Measurements from ENCODE around the gene CSH1.
"Not testable (repeated sequence)": the region's sequence is repeated elsewhere in the genome, so short reads cannot be mapped to it uniquely, and the experiment has no call there.

Gene CSH1

DNA sequence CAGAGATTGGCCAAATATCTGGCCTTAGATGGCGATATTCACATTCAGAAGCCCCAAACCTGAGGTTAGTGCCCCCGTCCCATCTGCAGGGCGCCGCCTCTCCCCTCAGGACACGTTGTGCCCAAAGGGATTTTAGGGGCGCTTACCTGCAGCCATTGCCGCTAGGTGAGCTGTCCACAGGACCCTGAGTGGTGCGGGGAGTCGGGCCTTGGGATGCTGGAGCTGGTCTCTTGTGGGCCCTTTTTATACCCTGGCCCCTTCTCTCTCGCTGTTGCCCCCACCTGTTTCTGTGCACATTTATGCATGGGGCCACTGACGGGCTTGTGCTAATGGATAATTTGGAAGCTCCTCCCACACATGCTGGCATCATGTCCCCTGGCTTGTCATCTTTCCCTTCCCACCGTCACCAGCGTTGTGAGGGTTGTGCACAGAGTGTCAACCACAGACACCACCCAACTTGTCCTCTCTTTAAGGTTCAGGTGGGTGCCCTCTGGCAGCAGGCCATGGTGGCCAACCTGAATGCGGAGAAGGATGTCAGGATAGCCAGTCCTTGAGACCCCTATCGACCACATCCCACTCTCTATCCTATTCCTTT, 14.8 kb upstream of the CSH1 start, which contains the start of gene CSHL1:
Gene CSHL1 (minus strand): TSS at position 218 of the 595 bp plus-strand sequence. CDS start 62 bp downstream, at position 156.
- DNase-seq (no peak), ATAC-seq (ENCODE audit: insufficient read depth, low read depth) (no peak)
- TF ChIP-seq EZH2 (IDR thresholded peaks at IDR 0.05; ENCODE audit: borderline replicate concordance, low read depth, low read length, severe bottlenecking): no peak
- TF ChIP-seq, protein P1, sequence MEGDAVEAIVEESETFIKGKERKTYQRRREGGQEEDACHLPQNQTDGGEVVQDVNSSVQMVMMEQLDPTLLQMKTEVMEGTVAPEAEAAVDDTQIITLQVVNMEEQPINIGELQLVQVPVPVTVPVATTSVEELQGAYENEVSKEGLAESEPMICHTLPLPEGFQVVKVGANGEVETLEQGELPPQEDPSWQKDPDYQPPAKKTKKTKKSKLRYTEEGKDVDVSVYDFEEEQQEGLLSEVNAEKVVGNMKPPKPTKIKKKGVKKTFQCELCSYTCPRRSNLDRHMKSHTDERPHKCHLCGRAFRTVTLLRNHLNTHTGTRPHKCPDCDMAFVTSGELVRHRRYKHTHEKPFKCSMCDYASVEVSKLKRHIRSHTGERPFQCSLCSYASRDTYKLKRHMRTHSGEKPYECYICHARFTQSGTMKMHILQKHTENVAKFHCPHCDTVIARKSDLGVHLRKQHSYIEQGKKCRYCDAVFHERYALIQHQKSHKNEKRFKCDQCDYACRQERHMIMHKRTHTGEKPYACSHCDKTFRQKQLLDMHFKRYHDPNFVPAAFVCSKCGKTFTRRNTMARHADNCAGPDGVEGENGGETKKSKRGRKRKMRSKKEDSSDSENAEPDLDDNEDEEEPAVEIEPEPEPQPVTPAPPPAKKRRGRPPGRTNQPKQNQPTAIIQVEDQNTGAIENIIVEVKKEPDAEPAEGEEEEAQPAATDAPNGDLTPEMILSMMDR (IDR thresholded peaks at IDR 0.05; ENCODE audit: borderline replicate concordance, extremely low read depth, low read length, poor library complexity, severe bottlenecking): no peak
- no peaks in the 10 kb centered on the region for H3K4me1 ChIP-seq (ENCODE audit: insufficient read depth, low read length)
- no peaks in the 10 kb centered on the region for H3K36me3 ChIP-seq (ENCODE audit: insufficient read depth, low read length)
- H3K79me2 ChIP-seq (ENCODE audit: insufficient read depth, low read length): no peaks in the 10 kb centered on the region
- H3K27ac ChIP-seq (ENCODE audit: low read length): no peak within 1 kb of the TSS
- no peaks in the 10 kb centered on the region for H3K9me3 ChIP-seq (ENCODE audit: insufficient read depth, low read length, severe bottlenecking)
- H3K9ac ChIP-seq (ENCODE audit: low read depth, low read length): no peak within 1 kb of the TSS
- H2AFZ ChIP-seq (ENCODE audit: low read depth, low read length): no peak within 1 kb of the TSS
- H3K4me2 ChIP-seq (ENCODE audit: insufficient read depth, low read length): no peak within 1 kb of the TSS
- no peaks in the 10 kb centered on the region for H3K27me3 ChIP-seq (ENCODE audit: insufficient read depth, low read length, poor library complexity)
- H3K4me3 ChIP-seq (ENCODE audit: low read depth in 1 of 2, low read length in 2 of 2): no peak within 1 kb of the TSS
- H4K20me1 ChIP-seq (ENCODE audit: insufficient read depth, low read length): no peaks in the 10 kb centered on the region

DNA sequence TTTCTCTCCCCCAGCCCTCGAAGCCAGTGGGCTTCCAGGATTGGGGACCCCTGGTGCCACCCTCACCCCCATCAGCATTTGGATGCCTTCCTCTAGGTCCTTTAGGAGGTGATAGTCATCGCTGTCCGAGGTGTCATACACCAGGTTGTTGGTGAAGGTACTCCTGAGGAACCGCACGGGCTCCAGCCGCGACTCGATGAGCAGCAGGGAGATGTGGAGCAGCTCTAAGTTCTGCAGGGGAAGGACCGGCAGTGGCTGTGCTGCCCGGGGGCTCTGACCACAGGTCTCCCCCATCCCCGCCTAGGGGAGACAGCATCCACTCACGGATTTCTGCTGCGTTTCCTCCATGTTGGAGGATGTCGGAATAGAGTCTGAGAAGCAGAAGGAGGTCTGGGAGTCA, 13.7 kb upstream of the CSH1 start:
- Histone ChIP-seq H3K27me3 (ENCODE audit: insufficient read depth, low read length, poor library complexity) (no peaks in the 10 kb centered on the region), H3K9me3 (ENCODE audit: insufficient read depth, low read length, severe bottlenecking) (no peaks in the 10 kb centered on the region), H2AFZ (ENCODE audit: low read depth, low read length) (no peak overlapping the region), H3K9ac (ENCODE audit: low read depth, low read length) (no peak overlapping the region), H3K79me2 (ENCODE audit: insufficient read depth, low read length) (no peaks in the 10 kb centered on the region), H3K36me3 (ENCODE audit: insufficient read depth, low read length) (no peaks in the 10 kb centered on the region), H4K20me1 (ENCODE audit: insufficient read depth, low read length) (no peaks in the 10 kb centered on the region), H3K4me1 (ENCODE audit: insufficient read depth, low read length) (no peaks in the 10 kb centered on the region), H3K4me2 (ENCODE audit: insufficient read depth, low read length) (no peak overlapping the region), H3K27ac (ENCODE audit: low read length) (no peak overlapping the region), H3K4me3 (ENCODE audit: low read depth in 1 of 2, low read length in 2 of 2) (no peak overlapping the region)
- ATAC-seq (ENCODE audit: insufficient read depth, low read depth) (no peak), DNase-seq (no peak)
- TF ChIP-seq, protein P1 (IDR thresholded peaks at IDR 0.05; ENCODE audit: borderline replicate concordance, extremely low read depth, low read length, poor library complexity, severe bottlenecking): no peak
- TF ChIP-seq EZH2 (IDR thresholded peaks at IDR 0.05; ENCODE audit: borderline replicate concordance, low read depth, low read length, severe bottlenecking): no peak

DNA sequence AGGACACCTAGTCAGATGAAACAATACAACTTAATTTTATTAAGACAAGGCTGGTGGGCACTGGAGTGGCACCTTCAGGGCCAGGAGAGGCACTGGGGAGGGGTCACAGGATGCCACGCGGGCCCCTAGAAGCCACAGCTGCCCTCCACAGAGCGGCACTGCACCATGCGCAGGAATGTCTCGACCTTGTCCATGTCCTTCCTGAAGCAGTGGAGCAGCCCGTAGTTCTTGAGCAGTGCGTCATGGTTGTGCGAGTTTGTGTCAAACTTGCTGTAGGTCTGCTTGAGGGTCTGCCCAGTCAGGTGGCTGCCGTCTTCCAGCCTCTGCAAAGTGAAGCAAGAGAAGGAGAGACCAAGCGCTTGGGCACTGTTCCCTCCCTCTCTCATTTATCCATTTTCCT, 13.2 kb upstream of the CSH1 start:
- H4K20me1 ChIP-seq (ENCODE audit: insufficient read depth, low read length); ATAC-seq (ENCODE audit: insufficient read depth, low read depth): not testable (repeated sequence)

DNA sequence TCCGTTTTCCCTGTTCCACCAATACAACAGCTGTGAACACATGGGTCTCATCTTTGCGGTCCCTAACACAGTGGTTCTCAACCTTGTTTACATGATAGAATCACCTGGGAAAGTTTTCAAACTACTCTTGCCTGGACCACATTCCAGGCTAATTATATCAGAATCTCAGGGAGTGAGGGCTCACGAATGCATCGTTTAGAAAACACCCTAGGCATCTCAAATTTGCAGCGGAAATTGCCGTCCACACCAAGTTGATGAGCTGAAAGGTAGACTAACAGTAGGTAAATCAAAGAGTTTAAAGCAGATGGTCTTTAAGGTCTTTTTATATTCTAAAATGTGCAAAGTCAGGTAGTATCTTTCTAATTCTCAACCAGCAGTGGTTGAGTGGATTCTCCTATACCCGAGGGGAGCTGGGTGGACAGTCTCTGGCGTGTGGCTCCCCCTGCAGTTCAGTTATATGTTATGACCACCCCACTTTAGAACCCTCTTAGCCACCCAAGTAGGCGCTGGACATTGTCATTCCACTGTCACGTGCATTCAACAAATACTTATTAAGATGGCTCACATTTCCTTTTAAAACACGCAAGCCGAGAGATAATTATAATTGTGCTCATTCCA, 10.9 kb upstream of the CSH1 start:
- H3K4me3 ChIP-seq (ENCODE audit: low read depth in 1 of 2, low read length in 2 of 2); H3K27me3 ChIP-seq (ENCODE audit: insufficient read depth, low read length, poor library complexity); H3K27ac ChIP-seq (ENCODE audit: low read length); H3K9me3 ChIP-seq (ENCODE audit: insufficient read depth, low read length, severe bottlenecking); H3K79me2 ChIP-seq (ENCODE audit: insufficient read depth, low read length); DNase-seq; H4K20me1 ChIP-seq (ENCODE audit: insufficient read depth, low read length); H2AFZ ChIP-seq (ENCODE audit: low read depth, low read length); H3K4me1 ChIP-seq (ENCODE audit: insufficient read depth, low read length); H3K4me2 ChIP-seq (ENCODE audit: insufficient read depth, low read length); H3K36me3 ChIP-seq (ENCODE audit: insufficient read depth, low read length); H3K9ac ChIP-seq (ENCODE audit: low read depth, low read length): not testable (repeated sequence)
- ATAC-seq (ENCODE audit: insufficient read depth, low read depth): 0 out of 3 replicates have a peak, but pooled peaks have one; percentile 46
- TF ChIP-seq, protein P1 (IDR thresholded peaks at IDR 0.05; ENCODE audit: borderline replicate concordance, extremely low read depth, low read length, poor library complexity, severe bottlenecking): peak; percentile 23

More for the DNA sequence above, 13.2 kb upstream of the CSH1 start:
- H3K9ac ChIP-seq (ENCODE audit: low read depth, low read length); H3K4me3 ChIP-seq (ENCODE audit: low read depth in 1 of 2, low read length in 2 of 2); H3K36me3 ChIP-seq (ENCODE audit: insufficient read depth, low read length); H3K79me2 ChIP-seq (ENCODE audit: insufficient read depth, low read length); H3K4me1 ChIP-seq (ENCODE audit: insufficient read depth, low read length); DNase-seq; H3K27me3 ChIP-seq (ENCODE audit: insufficient read depth, low read length, poor library complexity); H3K4me2 ChIP-seq (ENCODE audit: insufficient read depth, low read length); H3K9me3 ChIP-seq (ENCODE audit: insufficient read depth, low read length, severe bottlenecking); H3K27ac ChIP-seq (ENCODE audit: low read length); H2AFZ ChIP-seq (ENCODE audit: low read depth, low read length): not testable (repeated sequence)

DNA sequence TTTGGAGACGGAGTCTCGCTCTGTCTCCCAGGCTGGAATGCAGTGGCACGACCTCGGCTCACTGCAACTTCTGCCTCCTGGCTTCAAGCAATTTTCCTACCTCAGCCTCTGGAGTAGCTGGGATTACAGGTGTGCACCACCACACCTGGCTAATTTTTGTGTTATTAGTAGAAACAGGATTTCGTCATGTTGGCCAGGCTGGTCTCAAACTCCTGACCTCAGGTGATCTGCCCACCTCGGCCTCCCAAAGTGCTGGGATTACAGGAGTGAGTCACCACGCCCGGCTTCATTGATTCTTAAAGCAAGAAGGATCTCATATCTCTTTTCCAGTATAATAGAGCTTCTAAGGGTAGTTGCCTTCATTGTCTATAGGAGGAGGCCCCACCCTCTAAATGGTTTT, 8.4 kb upstream of the CSH1 start:
- ATAC-seq (ENCODE audit: insufficient read depth, low read depth); H3K27me3 ChIP-seq (ENCODE audit: insufficient read depth, low read length, poor library complexity); H3K4me2 ChIP-seq (ENCODE audit: insufficient read depth, low read length); H3K4me1 ChIP-seq (ENCODE audit: insufficient read depth, low read length); H3K9ac ChIP-seq (ENCODE audit: low read depth, low read length); H3K36me3 ChIP-seq (ENCODE audit: insufficient read depth, low read length); DNase-seq; H3K27ac ChIP-seq (ENCODE audit: low read length); H3K4me3 ChIP-seq (ENCODE audit: low read depth in 1 of 2, low read length in 2 of 2); H3K79me2 ChIP-seq (ENCODE audit: insufficient read depth, low read length); H2AFZ ChIP-seq (ENCODE audit: low read depth, low read length); H4K20me1 ChIP-seq (ENCODE audit: insufficient read depth, low read length); H3K9me3 ChIP-seq (ENCODE audit: insufficient read depth, low read length, severe bottlenecking): not testable (repeated sequence)

Measured in DND-41 (cell line).